Fibroblast of lung (primary cell): ENCODE results near the gene BCAT1.

Experiments
- EZH2 ChIP-seq: IDR thresholded peaks from 2 replicates; pipeline ENCODE4 v1.5.1; 2012; ENCODE audit warnings: low read length, control low read depth, mild to moderate bottlenecking; ENCODE audit errors: missing control alignments
- TF ChIP-seq, protein P1 (sequence below), 2 donors: IDR thresholded peaks in 1 of 2; conservative IDR thresholded peaks in 1 of 2; 1 replicate in 1 of 2; 2 replicates in 1 of 2; pipeline ENCODE4 v1.5.1; 2011 to 2012; ENCODE audit warnings: low read length in 2 of 2, control low read depth in 1 of 2, inconsistent platforms in 1 of 2, low read depth in 1 of 2, mild to moderate bottlenecking in 1 of 2

DNA sequence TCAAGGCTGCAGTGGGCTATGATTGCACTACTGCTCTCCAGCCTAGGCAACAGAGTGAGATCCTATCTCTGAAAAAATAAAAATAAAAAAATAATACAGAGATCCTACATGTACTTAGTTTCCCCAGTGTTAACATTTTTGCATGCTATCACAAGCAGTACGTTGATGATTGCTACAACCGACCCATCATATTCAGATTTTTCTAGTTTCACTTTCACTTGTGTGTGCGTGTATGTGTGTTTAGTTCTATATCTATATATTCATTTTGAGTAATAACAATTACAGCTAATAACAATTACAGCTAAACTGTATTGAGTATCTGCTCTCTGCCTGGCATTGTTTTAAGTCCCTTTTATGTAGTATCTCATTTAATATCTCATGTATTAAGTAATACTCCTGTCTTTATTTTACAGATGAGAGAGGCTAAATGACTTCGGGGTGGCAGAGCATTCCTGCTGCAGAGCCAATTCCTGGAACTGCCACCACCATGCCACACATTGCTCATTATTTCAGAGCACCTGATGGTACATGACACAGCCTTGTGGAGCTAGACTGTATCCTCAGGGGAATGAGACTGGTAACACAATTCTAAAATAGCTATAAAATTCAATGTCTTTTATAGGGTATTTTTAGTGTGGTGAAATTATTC is 153.1 kb downstream of the BCAT1 start:
- TF ChIP-seq, protein P1, sequence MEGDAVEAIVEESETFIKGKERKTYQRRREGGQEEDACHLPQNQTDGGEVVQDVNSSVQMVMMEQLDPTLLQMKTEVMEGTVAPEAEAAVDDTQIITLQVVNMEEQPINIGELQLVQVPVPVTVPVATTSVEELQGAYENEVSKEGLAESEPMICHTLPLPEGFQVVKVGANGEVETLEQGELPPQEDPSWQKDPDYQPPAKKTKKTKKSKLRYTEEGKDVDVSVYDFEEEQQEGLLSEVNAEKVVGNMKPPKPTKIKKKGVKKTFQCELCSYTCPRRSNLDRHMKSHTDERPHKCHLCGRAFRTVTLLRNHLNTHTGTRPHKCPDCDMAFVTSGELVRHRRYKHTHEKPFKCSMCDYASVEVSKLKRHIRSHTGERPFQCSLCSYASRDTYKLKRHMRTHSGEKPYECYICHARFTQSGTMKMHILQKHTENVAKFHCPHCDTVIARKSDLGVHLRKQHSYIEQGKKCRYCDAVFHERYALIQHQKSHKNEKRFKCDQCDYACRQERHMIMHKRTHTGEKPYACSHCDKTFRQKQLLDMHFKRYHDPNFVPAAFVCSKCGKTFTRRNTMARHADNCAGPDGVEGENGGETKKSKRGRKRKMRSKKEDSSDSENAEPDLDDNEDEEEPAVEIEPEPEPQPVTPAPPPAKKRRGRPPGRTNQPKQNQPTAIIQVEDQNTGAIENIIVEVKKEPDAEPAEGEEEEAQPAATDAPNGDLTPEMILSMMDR (conservative IDR thresholded peaks at IDR 0.05 in 1 of 2, IDR thresholded peaks at IDR 0.05 in 1 of 2; ENCODE audit: low read depth in 1 of 2, low read length in 2 of 2), result no peak
- no peak for TF ChIP-seq EZH2
